ENCODE results near the gene AHSP. TPM values are rescaled to one million over a fixed set of nuclear protein-coding genes. Genes with fewer than 3 reads are reported as not detected.
"Not testable (repeated sequence)": the region's sequence is repeated elsewhere in the genome, so short reads cannot be mapped to it uniquely, and the experiment has no call there.

AHSP gene
- total RNA-seq, 1 donor: 1.6 TPM

DNA sequence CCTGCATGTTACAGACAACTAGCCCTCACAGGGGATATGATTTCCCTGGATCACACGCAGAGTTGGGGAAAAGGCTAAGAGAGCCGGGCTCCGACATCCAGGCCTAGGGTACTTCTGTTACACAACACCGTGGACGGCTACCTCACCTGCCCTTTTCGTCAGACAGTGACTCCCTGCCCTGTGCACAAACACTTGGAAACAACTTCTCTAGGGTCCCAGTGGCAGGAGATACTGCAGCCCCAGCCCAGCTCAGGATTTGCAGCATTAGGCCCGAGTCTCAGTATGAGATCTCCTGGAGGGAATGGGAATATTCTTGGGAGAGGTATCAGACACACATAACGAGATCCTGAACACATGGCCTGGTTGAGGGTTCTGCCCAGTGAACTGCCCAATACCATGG lies 27.8 kb upstream of the AHSP start:
- DNase-seq (ENCODE audit: low read depth in 2 of 3, low spot score in 2 of 3): no peak

DNA sequence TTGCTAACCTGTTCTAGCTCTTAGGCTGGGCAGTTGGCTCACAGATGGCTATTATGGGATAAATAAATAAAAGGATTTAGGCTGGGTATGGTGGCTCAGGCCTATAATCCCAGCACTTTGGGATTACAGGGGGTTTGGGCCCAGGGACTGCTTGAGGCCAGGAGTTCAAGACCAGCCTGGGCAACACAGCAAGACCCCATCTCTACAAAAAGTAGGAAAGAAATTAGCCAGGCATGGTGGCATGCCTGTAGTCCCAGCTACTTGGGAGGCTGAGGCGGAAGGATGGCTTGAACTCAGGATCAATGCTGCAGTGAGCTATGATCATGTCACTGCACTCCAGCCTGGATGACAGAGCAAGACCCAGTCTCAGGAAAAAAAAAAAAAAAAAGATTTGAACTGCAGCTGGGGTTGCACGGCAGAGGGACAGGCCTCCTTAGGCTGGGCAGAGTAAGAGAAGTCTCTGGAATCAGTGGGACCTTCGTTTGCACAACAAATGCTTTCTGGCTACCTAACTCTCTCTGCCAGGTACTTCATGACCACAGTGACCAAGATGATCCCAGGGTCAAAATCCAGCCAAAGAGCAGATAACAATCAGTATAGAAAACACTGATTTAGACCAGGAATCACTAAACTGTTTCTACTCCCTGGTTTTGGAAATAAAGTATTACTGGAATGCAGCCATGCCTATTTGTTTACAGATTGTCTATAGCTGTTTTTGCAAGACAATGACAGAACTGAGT lies 26.3 kb upstream of the AHSP start:
- no peak for DNase-seq (ENCODE audit: low read depth in 2 of 3, low spot score in 2 of 3)

DNA sequence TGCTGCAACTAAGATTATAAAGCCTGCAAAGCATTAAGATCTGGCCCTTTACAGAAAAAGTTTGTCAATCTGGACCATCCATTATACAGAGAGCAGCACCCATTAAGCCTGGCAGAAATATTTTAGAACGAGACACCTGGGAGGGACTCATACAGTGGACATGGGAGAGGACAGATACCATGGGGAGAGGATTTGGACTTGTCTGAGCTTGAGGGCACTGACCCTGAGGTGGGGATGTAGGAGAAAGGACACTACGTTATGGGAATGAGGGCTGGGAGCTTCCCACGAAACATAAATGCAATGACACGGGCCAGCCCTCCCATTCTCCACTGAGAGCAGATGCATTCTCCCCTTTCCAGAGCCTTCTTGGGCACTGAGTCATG lies 25.7 kb upstream of the AHSP start:
- no peak for DNase-seq (ENCODE audit: low read depth in 2 of 3, low spot score in 2 of 3)

DNA sequence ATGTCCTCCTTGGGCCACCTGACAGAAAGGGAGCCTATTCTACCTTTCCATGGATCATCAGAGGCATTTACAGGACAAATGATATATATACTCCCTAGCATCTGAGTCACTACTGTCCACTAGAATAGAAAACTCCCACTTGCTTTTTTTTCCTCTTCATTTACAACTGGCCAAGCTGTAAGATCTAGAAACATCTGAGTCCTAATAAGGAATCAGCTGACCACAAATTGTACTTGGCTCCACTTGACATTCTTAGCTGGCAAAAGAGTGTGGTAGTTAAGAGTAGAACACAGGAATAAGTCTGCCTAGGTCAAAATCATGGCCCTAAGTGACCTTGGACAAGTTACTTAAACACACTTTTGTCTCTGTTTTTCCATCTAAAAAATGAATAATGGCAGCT lies 24.7 kb upstream of the AHSP start:
- no peak for DNase-seq (ENCODE audit: low read depth in 2 of 3, low spot score in 2 of 3)

DNA sequence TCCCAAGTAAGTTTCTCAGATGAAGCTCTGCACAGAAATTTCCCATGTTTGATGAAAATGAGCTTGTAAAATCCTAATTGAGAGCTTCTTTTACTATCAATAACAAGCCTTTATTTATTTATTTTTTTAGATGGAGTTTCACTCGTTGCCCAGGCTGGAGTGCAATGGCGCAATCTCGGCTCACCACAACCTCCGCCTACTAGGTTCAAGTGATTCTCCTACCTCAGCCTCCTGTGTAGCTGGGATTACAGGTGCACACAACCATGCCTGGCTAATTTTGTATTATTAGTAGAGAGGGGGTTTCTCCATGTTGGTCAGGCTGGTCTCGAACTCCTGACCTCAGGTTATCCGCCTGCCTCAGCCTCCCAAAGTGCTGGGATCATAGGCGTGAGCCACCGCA lies 24.1 kb upstream of the AHSP start:
- not testable (repeated sequence) for DNase-seq (ENCODE audit: low read depth in 2 of 3, low spot score in 2 of 3)

DNA sequence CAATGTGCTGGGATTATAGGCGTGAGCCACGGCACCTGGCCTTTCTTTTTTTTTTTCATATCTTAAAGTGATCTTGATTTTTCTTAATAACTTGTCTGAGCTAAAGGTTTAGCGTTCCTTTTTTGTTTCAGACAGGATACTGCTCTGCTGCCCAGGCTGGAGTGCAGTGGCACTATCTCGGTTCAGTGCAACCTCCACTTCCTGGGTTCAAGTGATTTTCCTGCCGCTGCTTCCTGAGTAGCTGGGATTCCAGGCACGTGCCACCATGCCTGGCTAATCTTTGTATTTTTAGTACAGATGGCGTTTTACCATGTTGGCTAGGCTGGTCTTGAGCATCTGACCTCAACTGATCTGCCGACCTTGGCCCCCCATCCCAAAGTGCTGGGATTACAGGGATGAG lies 23.5 kb upstream of the AHSP start:
- no peak for DNase-seq (ENCODE audit: low read depth in 2 of 3, low spot score in 2 of 3)

DNA sequence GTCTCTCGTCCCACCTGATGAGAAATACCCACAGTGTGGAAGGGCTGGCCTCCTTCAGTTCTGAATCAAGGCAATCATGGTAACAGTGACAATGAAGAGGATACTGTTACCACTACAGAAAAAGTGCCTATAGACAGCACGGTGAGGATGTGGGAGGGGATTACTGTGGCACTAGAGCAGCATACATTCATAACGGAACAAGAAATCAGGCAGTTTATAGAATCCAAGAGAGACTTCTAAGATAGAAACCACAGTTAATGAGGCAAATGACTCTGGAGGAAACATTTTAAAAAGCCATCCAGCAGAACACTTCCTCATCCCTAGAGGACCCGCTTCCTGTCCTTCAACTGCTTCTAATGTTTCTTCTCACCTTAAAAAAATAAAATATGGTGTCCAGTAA lies 22.2 kb upstream of the AHSP start:
- peak in 1 of 3 donors; percentile 19 for DNase-seq (ENCODE audit: low read depth in 2 of 3, low spot score in 2 of 3)

DNA sequence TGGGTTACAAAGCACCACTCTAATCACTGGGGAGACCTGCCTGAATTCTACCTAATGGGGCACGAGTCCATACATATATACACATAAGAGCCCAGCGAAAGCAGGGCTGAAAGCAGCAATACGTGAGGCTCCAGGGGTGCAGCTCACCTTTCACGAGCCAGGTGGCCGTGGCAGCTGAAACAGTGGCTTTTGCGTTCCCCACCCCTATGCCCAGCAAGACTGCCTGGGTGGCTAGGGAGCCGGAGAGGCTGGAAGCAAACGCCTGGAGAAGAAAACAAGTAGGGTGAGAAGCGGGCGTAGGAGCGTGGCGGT lies 20.1 kb upstream of the AHSP start:
- no peak for DNase-seq (ENCODE audit: low read depth in 2 of 3, low spot score in 2 of 3)

DNA sequence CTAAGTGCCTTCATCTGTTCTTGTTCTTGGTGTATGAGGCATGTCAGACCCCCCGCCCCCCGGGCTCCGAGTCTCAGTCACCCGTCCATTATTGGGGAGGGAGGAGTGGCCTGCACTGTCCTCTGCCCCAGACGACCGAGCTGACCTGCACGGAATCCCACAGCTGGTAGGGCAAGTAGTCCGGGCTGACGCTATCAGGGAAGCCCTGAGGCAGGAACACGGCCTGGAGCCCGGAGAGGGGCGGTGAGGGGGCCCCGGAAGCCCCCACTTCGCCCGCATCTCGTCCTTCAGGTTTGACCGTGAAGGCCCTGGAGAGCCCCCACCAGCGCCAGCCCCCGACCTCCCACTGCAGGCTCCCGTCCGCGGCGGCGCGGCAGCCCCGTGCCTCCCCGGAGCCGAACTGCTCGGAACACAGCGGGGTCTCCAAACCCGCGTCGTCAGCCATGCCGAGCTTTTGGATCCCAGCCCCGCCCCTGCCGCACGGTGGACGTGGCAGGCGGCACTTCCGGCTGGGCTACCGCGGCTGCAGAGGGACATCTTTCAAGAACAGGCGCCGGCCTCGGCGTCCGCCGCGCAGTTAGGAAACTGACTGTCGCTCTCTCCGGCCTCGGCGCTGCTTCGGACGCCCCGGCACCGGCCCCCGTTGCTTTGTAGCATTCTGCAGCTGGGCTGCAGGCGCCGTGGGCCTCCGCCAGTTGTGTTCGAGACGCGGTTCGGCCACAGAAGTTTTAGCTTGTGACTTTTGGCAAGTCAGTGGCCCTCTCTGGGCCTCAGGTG lies 19.6 kb upstream of the AHSP start, which contains the start of gene RUSF1:
Gene RUSF1, minus strand, starts transcription at position 463 of the 777 bp plus-strand sequence. Its CDS starts 18 bp downstream, at position 445.
- DNase-seq (ENCODE audit: low read depth in 2 of 3, low spot score in 2 of 3): peak; percentile 55 to 90 (median 85)

DNA sequence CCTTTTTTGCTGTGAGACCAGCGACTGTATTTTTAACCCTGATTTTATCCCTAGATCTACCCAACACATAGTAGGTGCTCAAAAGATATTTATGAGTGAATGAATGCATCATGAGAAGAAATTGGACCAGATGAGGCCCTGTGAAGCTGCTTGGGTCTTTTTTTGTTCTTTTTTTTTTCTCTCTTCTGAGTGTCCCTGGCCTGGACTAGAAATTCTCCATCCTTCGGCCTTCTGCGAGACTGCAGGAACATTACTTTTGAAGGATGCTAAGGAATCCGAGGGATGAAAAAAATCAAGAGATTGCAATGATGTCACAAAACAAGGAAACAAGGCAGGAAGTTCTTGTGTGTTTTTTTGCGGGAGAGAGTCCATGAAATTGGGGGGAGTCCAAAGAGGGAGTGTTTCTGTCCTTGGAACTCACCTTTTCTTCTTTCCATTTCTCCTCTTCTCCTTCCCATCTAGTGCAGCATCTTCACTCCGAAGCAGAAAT lies 18.9 kb upstream of the AHSP start:
- DNase-seq (ENCODE audit: low read depth in 2 of 3, low spot score in 2 of 3): no peak

DNA sequence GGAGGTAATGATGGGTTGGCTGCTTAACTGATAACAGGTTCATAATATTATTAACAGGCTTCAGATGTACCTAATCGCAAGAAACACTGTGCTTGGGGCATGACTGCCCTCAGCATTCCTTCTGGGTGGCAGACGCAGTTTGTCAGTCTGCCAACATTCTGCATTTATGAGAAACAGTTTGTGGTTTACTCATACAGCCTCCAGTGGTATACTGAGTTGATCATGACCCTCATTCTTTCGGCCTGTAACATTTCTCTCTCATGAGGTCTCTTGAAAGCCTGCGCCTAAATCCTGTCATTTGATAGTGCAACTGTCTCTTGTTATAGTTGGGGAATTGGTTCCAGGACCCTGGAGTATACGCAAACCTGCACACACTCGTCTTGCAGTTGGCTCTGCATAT lies 14.6 kb upstream of the AHSP start:
- no peak for DNase-seq (ENCODE audit: low read depth in 2 of 3, low spot score in 2 of 3)

DNA sequence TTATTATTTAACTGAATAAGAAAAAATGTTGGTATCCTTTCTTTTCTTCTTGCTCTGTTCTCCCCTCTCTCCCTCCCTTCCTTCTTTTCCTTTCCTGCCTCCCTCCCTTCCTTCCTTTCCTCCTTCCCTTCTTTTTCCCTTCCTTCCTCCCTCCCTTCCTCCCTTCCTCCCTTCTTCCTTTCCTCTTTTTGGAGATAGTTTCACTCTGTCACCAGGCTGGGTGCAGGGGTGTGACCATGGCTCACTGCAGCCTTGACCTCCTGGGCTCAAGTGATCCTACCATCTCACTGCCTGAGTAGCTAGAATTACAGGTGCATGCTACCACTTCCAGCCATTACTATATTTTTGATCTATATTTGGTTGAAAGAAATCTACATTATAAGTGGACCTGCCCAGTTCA lies 13.8 kb upstream of the AHSP start:
- no peak for DNase-seq (ENCODE audit: low read depth in 2 of 3, low spot score in 2 of 3)

DNA sequence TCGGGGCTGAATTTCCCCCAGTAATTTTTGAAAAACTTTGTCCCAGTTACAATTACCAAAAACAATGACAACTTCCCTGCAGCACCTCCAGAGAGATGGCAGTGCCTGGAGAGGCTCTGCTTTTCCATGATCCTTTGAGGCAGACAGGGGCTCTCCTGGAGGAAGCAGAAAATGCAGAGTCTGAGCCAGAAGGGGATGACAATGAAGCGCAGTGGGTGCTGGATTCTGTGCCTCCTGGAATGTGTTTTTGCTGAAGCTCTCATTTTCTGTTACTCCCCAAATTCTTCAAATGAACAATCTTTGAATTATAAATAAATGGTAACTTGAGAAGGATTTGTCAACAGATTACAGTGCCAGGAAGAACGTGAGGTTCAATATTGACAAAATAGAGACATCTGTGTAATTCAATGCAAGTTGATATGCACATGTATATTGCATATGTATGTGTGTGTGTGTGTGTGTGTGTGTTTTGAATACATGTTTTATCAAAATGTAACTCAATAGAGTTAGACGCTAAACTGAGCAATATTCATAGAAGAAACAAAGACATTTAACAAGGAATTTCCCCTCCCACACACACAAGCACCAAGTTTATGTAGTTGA lies 9.8 kb upstream of the AHSP start:
- no peak for DNase-seq (ENCODE audit: low read depth in 2 of 3, low spot score in 2 of 3)

DNA sequence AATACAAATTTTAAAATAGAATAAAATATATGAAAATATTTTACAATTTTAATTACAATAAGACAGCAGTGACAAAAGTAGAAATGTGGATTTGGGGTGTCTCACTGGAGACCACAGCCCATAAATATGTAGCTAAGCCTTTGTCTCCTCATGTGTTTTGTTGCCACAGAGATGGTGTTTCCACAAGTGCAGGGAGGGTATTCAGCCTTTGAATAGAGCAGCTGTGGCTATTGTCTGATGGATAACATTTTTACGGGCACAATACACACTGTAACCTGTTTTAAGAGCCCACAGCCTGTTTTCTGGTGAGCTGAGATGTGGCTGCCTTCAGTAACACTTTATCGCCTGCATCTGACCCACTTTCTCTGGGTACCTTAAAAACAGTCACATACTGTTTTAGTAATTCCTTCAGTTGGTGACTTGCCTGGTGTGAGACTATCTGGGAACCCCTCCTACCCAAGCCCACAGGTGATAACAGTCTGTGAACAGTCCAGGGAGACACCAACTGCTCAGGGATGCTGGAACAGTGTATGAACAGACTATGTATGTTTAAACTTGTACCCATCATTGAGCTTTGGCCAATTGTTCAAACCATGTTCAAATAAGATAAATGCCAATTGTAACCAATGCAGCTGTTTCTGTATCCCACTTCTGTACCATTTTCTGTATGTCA lies 7.8 kb upstream of the AHSP start:
- no peak for DNase-seq (ENCODE audit: low read depth in 2 of 3, low spot score in 2 of 3)

DNA sequence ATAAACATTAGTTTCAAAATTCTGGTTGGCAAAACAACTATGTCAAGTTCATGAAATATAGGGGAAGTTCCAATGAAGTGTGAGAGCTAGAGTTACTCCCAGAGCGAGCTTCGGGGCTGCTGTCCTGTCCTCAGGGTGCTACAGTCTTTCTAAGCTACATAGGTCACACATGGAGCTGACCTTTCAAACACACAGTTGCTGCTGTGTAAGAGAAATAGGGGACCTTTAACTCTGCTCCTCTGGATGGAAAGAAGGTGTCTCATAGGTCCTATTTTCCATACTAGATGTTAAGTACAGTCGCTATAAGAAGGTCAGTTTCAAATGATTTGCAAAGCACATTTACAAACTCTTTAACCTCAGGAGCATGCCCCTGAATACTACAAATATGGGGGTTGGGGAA lies 6.3 kb upstream of the AHSP start:
- no peak for DNase-seq (ENCODE audit: low read depth in 2 of 3, low spot score in 2 of 3)

DNA sequence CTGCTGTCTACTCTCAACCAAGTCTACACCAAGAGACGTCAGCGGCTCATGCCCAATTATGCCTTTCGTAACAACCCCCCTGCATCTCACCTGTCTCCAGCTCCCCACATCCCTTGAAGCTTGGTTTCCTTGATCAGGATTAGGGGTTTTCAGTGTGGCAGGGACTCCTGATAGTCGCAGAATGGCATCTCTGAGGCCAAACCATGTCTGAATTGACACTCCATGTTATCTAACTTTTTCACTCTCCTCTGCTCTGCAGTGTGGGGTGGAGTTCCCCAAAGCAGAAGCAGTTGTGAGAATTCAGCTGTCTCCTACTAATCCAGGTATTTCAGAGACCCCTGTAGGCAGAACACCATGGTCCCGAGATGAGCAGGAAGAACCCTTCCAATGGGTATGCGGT lies 5.6 kb upstream of the AHSP start:
- no peak for DNase-seq (ENCODE audit: low read depth in 2 of 3, low spot score in 2 of 3)

DNA sequence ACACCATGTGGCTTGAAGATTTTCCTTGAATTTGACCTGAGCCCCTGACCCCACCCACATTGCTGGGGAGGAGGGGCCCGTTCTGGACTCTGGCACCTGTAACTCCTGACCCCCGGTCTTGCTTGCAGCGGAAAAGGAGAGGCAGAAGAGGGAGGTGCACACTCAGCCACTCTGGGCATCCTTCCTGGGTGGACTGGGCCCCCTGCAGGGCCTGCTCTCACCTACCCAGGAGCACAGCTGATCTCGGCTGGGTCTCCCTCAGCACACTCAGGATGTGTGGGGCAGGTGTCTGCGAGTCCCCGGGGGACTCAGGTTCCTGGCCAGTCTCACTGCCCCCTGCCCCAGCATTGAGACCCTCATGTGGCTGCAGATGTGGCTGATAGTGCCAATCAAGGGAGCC lies 3.9 kb upstream of the AHSP start:
- not testable (repeated sequence) for DNase-seq (ENCODE audit: low read depth in 2 of 3, low spot score in 2 of 3)

DNA sequence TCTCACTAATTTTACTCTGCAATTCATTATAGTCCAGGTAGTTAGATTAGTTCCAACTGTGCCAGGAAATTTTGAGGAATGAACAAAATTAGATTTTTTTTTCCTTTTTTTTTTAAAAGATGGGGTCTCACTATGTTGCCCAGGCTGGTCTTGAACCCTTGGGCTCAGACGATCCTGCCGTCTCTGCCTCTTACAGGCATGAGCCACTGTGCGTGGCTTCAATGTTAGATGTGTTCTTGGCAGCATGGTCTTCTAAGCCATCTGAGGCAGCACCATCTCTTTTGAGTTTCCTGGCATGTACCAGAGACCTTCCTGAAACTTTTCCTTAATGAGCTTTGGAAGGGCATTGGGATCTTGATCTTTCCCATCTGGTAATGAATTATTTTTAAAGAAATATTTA lies 2.6 kb upstream of the AHSP start:
- DNase-seq (ENCODE audit: low read depth in 2 of 3, low spot score in 2 of 3): no peak

DNA sequence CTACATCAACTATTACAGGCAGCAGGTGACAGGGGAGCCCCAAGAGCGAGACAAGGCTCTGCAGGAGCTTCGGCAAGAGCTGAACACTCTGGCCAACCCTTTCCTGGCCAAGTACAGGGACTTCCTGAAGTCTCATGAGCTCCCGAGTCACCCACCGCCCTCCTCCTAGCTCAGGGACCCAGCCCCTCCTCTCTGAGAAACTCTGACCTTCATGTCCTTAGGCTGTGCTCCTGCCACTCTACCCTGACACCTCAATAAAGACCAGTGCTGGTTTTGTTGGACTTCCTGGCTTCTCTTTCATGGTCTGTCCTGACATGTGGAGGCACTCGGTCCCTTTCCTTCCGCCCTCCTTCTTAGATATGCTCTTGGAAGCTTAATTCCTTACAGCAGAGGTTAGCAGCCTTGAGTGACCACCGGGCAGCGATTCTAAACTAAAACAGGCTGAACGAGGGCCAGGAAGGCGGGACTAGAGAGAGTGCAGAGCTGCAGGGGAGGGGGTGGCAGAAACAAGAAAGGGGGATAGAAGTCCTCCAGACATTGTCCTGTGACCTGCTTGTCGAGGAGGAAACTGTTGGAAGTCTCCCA lies 915 bp downstream of the AHSP start:
- DNase-seq (ENCODE audit: low read depth in 2 of 3, low spot score in 2 of 3): no peak

DNA sequence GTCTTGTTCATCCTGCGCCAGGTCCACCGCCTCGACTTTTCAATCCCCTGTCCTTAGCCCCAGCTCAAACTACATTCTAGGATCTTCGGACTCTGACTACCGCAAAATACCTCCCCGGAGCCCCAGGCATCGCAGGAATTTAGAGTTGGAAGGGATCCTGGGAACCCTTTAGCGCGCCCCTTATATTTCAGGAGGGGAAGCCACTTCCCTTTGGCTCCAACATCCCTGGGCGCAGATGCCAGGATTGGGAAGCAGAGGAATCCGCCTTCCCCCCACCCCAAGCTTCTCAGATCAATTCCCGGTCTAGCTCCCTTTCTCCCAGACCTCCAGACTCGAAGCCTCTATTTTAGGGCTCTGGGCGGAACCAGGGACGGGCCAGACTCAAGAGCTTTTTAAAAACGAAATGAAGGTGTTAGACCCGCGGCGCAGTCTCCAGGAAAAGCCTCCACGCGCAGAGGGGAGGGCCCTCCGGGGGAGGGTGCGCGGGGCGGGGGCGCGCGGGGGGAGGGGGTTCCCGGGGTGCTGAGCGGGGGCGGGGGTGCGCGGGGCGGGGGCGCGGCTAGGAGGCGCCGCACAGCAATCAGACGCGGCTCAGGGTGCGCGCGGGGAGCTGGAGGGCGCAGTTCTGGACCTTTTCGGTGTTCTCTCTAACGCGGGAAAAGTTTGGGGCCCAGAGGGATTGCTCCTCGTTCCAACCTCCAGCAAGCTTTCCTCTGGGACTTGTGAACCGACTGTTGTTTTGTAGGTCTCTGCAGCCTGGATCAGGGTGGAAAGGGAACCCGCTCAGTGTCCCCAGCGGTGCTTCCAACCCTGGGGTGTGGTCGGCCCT lies 1.6 kb downstream of the AHSP start:
- peak in 1 of 3 donors; percentile 27 for DNase-seq (ENCODE audit: low read depth in 2 of 3, low spot score in 2 of 3)

Data from hematopoietic multipotent progenitor cell (in vitro differentiated cells).